ENCODE measurements around the gene NGLY1. TPM values are rescaled to one million over a fixed set of nuclear protein-coding genes. Genes with fewer than 3 reads are reported as not detected.

NGLY1 gene
- total and polyA plus RNA-seq, 2 of the 4 experiments (the other 2 are of a cell fraction) = 10.0 to 14.9 TPM

- intact Hi-C loops (cut with micrococcal nuclease) = no loop called here
- WGBS, 2 experiments (ENCODE audit: extremely low coverage in 2 of 2, insufficient read length in 1 of 2) = 86% methylated on average over 1 of the region's 3 CpGs; no CpG with 5 or more reads in 1 of the 2 experiments
- H4K91ac ChIP-seq (ENCODE audit: insufficient read depth, low read depth, low read length) = no peak overlapping the region
- no TSS peak for BruUV-seq (replicated peaks)
- H3K56ac ChIP-seq (ENCODE audit: extremely low read depth, insufficient read depth, low read length) = no peak overlapping the region
- no peak overlapping the region for H3K4ac ChIP-seq (ENCODE audit: low read depth, low read length)
- H3K23ac ChIP-seq (ENCODE audit: low read depth, low read length) = no peak overlapping the region
- dilution Hi-C loops (cut with HindIII; ENCODE audit: low sequenced_read_pairs, unreplicated experiment) = no loop called here
- H3K18ac ChIP-seq (ENCODE audit: low read depth, low read length) = no peak overlapping the region
- POLR2A ChIA-PET (ENCODE audit: unreplicated experiment) = interaction anchor here (0.6 kb wide), 1 partner anchor 13 kb away, joined by 6 read pairs; no protein-coding TSS in a partner anchor
- H3K9ac ChIP-seq (ENCODE audit: low read depth, low read length) = no peak overlapping the region
- no peak overlapping the region for H3K14ac ChIP-seq (replicated peaks; ENCODE audit: low read depth, low read length)
- no peak overlapping the region for H2BK15ac ChIP-seq (ENCODE audit: low read depth, low read length)
- no peak overlapping the region for H3K27ac ChIP-seq (ENCODE audit: insufficient read depth, low read length)
- no peaks in the 10 kb centered on the region for H3K4me1 ChIP-seq (ENCODE audit: control insufficient read depth, insufficient read depth, low read length)
- H2AK9ac ChIP-seq (replicated peaks; ENCODE audit: low read depth, low read length, poor library complexity) = no peak overlapping the region
- TF ChIP-seq USF2 (IDR thresholded peaks at IDR 0.05; ENCODE audit: low read depth, low read length) = no peak
- no peak for TF ChIP-seq RCOR1 (IDR thresholded peaks at IDR 0.05; ENCODE audit: insufficient replicate concordance, low read length)
- TF ChIP-seq MAFK (IDR thresholded peaks at IDR 0.05; ENCODE audit: low read depth, low read length) = no peak
- TF ChIP-seq BHLHE40 (IDR thresholded peaks at IDR 0.05; ENCODE audit: low read depth, low read length) = no peak
- no peak for TF ChIP-seq SMC3 (IDR thresholded peaks at IDR 0.05; ENCODE audit: low read depth, low read length)
- no peak for TF ChIP-seq CHD1 (IDR thresholded peaks at IDR 0.05; ENCODE audit: low read depth, low read length)
- TF ChIP-seq POLR2A (IDR thresholded peaks at IDR 0.05; ENCODE audit: low read depth, low read length) = no peak
- TF ChIP-seq CEBPB (IDR thresholded peaks at IDR 0.05; ENCODE audit: low read depth, low read length) = no peak
- no peak for TF ChIP-seq CTCF (conservative IDR thresholded peaks at IDR 0.05; ENCODE audit: low read depth, low read length)
- no peak overlapping the region for H2AFZ ChIP-seq (replicated peaks; ENCODE audit: low read length, poor library complexity)
- no peaks in the 10 kb centered on the region for H3K9me3 ChIP-seq (ENCODE audit: control insufficient read depth, insufficient read depth, low read length)
- in situ Hi-C loops (cut with MboI; ENCODE audit: low sequenced_read_pairs) = no loop called here
- no peak overlapping the region for H4K5ac ChIP-seq (ENCODE audit: low read depth, low read length)
- ATAC-seq (ENCODE audit: low read depth) = no peak
- no peak for DNase-seq
- H3K4me2 ChIP-seq (ENCODE audit: low read depth, low read length) = no peak overlapping the region
- H2BK20ac ChIP-seq (ENCODE audit: low read depth, low read length) = no peak overlapping the region
- H3K4me3 ChIP-seq (ENCODE audit: insufficient read depth, low read depth, low read length) = no peak overlapping the region
- no peak overlapping the region for H2BK5ac ChIP-seq (ENCODE audit: low read depth, low read length, poor library complexity, severe bottlenecking)
- H3K36me3 ChIP-seq (ENCODE audit: control insufficient read depth, insufficient read depth, low read length) = no peaks in the 10 kb centered on the region
- no peak overlapping the region for H4K8ac ChIP-seq (ENCODE audit: low read depth in 2 of 2, low read length in 2 of 2)
- CTCF ChIA-PET = no interaction called here
- H3K27me3 ChIP-seq (ENCODE audit: control insufficient read depth, insufficient read depth, low read length) = peaks cover 2% of the 10 kb centered on the region; the same call in 1 of the 2 replicates
- no peaks in the 10 kb centered on the region for H3K79me1 ChIP-seq (ENCODE audit: low read depth in 1 of 2, low read length in 2 of 2)
- H3K9me1 ChIP-seq (ENCODE audit: insufficient read depth, low read length) = no peaks in the 10 kb centered on the region
- H2BK120ac ChIP-seq (ENCODE audit: low read depth, low read length) = no peak overlapping the region
- H2AK5ac ChIP-seq (ENCODE audit: low read depth, low read length) = no peak overlapping the region
- H4K20me1 ChIP-seq (ENCODE audit: insufficient read depth, low read length) = no peaks in the 10 kb centered on the region
Observed at GRCh38 chr3:25689226-25689625, 94.0 kb downstream of the NGLY1 start.
